Keratinocyte (primary cell): ENCODE measurements around the gene PLCD1.

Experiments
- CTCF ChIP-seq, 3 experiments: IDR thresholded peaks in 1 of 3; conservative IDR thresholded peaks in 1 of 3; optimal IDR thresholded peaks in 1 of 3; 2 replicates in 2 of 3; 3 replicates in 1 of 3; pipeline versions ENCODE3 to v1.5.1; 2011; ENCODE audit warnings: low read length in 3 of 3, mild to moderate bottlenecking in 3 of 3, moderate library complexity in 2 of 3, control low read depth in 1 of 3, inconsistent platforms in 1 of 3; ENCODE audit not compliant: insufficient read depth in 2 of 3; ENCODE audit errors: extremely low read depth in 1 of 3
- EZH2 ChIP-seq: IDR thresholded peaks from one replicate; pipeline ENCODE4 v1.6.1; 2012; ENCODE audit warnings: inconsistent platforms, mild to moderate bottlenecking, low read length, moderate library complexity

DNA sequence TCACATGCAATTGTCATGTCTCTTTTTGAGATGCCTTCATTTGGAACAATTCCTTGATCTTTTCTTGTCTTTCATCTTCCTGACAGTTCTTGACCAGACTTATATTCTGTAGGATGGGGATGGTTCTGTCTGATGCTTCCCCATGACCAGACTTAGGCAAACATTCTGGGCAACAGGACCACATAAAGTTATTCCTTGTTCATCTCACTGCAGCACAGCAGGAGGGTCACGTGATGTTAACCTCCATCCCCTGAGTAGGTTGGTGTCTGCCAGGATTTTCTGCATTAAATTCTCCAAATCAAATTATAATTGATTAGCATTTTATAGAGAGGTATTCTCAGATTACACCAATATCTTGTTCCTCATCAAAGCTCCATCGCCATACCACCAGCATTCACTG lies 17.4 kb upstream of the PLCD1 start:
- no peak for TF ChIP-seq CTCF (optimal IDR thresholded peaks at IDR 0.05 in 1 of 3, IDR thresholded peaks at IDR 0.05 in 1 of 3, conservative IDR thresholded peaks at IDR 0.05 in 1 of 3; ENCODE audit: extremely low read depth in 1 of 3, insufficient read depth in 2 of 3, low read length in 3 of 3)
- no peak for TF ChIP-seq EZH2
